ENCODE data around the gene UBASH3A.

DNA sequence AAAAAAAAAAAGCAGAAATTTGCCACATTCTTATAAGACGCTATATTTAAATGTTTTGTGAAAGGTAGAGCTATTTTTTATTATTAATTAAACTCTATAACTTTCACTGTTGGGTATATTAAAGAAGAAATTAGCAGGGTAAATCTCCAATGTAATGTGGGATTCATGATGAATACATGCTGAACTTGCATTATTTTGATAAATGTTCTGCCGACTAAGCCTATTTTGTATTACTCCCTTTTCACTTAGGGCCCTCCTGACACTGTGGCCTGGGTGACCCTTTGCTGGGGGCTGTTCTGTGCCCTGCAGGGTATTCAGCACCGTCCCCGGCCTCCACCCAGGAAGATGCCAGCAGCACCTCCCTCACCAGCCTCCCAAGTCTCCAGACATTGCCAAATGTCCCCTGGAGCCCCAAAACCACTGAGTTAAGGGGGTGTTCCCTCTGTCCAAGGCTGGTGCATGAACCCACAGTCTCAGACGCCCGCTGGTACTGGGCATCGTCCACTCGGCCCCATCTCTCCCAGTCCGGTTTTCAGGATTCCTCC lies 69.9 kb downstream of the UBASH3A start:
- no peak for TF ChIP-seq POLR2A (IDR thresholded peaks at IDR 0.05)
- TF ChIP-seq POLR2AphosphoS5 (IDR thresholded peaks at IDR 0.05; ENCODE audit: insufficient read depth in 1 of 2, low read depth in 1 of 2), result no peak
